SK-N-MC (cell line): ENCODE measurements around the gene EPHA3.
A peak's percentile ranks its signal among the peaks of the same experiment; 100 is the strongest.

Experiments
- DNase-seq: peaks from one replicate; pipeline ENCODE4 v3.0.0-alpha.2; 2011; ENCODE audit warnings: low read depth, low spot score
- H3K27ac ChIP-seq: fragments of 200-600 bp; sonication (generic); 2 replicates; pipeline ENCODE4 v1.5.1; 2016; ENCODE audit warnings: mixed run types
- H3K36me3 ChIP-seq: fragments of 200-600 bp; sonication (generic); 2 replicates; pipeline ENCODE4 v1.6.1; 2017; ENCODE audit warnings: antibody characterized with exemption, low read length, mixed read lengths; ENCODE audit not compliant: insufficient read depth
- H3K4me3 ChIP-seq: fragments of 200-600 bp; sonication (generic); 2 replicates; pipeline ENCODE4 v1.5.1; 2016
- H3K9ac ChIP-seq: fragments of 200-600 bp; sonication (generic); 2 replicates; pipeline ENCODE4 v1.8.0; 2017; ENCODE audit warnings: mixed run types, mixed read lengths; ENCODE audit not compliant: insufficient read length
- H3K9me3 ChIP-seq: fragments of 200-600 bp; sonication (generic); 2 replicates; pipeline ENCODE4 v1.6.1; 2017; ENCODE audit warnings: low read depth, mild to moderate bottlenecking, antibody characterized with exemption, low read length, moderate library complexity, mixed read lengths
- EZH2 ChIP-seq: fragments of 200-600 bp; sonication (generic); IDR thresholded peaks from one replicate; pipeline ENCODE4 v1.6.1; 2017; ENCODE audit warnings: antibody characterized with exemption
- FOXP2 ChIP-seq: optimal IDR thresholded peaks from 2 replicates; pipeline ENCODE3; 2011; ENCODE audit warnings: mild to moderate bottlenecking, moderate library complexity; ENCODE audit not compliant: insufficient read depth; ENCODE audit errors: extremely low read length, control extremely low read depth
- POLR2AphosphoS5 ChIP-seq: IDR thresholded peaks from 2 replicates; pipeline ENCODE4 v1.6.1; 2012; ENCODE audit warnings: mild to moderate bottlenecking, low read depth, low read length, borderline replicate concordance

EPHA3 gene

DNA sequence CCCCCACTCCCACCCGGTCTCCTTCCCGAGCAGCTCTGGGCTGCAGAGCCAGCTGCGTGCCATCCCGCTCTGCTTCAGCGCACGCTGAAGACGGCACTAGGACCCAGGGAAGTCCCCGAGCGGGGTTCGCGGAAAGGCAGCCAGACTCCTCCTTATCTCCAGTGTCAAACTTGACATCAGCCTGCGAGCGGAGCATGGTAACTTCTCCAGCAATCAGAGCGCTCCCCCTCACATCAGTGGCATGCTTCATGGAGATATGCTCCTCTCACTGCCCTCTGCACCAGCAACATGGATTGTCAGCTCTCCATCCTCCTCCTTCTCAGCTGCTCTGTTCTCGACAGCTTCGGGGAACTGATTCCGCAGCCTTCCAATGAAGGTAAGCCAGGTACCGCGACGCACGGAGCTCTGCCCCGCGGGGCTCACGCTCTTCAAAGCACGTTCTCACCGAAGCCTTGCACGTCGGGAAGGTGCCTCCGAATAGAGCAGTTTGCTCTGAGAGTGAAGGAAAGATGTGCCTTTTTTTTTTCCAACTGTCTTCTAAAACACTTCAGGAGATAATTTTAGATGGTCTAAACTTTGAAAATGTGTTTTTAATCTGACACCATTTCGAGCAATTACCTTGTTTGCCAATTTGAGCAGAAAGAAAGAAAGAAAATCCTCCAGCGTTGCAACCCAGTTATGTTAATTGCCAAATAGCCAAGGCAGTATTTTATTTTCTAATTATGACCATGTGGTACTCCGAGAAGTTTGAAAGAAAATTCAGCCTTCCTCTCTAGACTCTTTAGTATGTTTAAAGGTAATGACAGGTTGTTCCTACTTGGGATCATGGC is at the start of gene EPHA3:
Gene EPHA3, plus strand, starts transcription at position 161 of the 830 bp plus-strand sequence. Its CDS starts 128 bp downstream, at position 289.
- H3K36me3 ChIP-seq = no peaks in the 10 kb centered on the region
- peak within 1 kb of the TSS; percentile 81 for H3K9ac ChIP-seq
- H3K9me3 ChIP-seq = no peaks in the 10 kb centered on the region
- no peak for DNase-seq
- peak; percentile 74 for TF ChIP-seq POLR2AphosphoS5
- peak; percentile 55 for TF ChIP-seq FOXP2
- no peak for TF ChIP-seq EZH2
- peak within 1 kb of the TSS; percentile 56 for H3K27ac ChIP-seq
- peak within 1 kb of the TSS; percentile 89 for H3K4me3 ChIP-seq

DNA sequence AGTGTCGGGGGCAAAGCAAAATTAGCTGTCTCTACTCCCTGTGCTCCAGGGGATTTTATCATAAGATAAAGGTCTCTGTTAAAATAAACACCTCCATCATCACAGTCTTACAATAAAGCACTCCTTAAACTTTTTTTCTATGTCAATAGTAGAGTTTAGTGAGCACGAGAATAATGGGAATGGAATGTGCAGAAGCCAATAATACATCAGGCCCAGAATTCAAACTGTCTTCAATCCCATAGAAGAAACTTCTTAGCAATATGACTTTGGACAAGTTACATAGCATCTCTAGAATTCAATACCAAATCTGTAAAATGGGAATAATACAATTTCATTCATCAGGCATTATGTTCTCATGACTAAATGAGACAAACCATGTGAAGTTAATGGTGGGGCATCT is 49.0 kb upstream of the EPHA3 start:
- H3K4me3 ChIP-seq = no peak overlapping the region
- no peaks in the 10 kb centered on the region for H3K36me3 ChIP-seq
- H3K9ac ChIP-seq = no peak overlapping the region
- DNase-seq = no peak
- no peaks in the 10 kb centered on the region for H3K9me3 ChIP-seq
- TF ChIP-seq EZH2 = no peak
- TF ChIP-seq POLR2AphosphoS5 = no peak
- TF ChIP-seq FOXP2 = no peak
- H3K27ac ChIP-seq = no peak overlapping the region

DNA sequence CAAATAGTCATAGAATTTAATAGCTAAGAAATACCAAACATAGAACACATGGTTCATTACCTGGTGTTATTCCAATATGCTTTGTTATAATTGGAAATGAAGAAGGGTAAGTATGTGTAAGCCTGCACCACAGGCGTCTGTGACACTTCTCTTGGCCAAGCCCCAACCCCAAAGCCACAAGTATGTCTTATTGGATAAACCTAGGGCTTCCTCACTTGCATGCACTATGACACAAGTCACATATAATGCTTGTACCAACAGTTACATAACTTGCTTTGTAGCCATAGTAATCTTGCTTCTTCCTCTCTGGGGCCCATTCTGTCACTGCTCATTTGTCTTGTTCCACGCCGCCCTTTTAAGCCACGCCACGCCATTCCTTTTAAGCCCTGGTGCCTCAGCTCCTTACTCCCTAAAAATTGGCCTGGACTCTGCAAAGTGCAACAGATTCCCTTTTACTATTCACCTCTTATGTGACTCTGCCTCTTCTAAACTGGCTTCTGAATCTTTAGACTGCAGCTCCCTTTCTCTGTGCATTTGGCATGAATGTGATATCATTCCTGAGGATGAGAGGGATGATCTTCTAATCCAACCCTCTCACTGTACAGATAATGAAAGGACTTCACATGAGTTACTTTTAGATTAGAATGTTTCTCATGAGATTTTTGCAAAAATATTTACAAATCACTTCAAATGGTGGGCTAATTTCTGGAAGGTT is 48.1 kb upstream of the EPHA3 start:
- Histone ChIP-seq H3K27ac (no peak overlapping the region), H3K9ac (no peak overlapping the region), H3K36me3 (no peaks in the 10 kb centered on the region), H3K4me3 (no peak overlapping the region), H3K9me3 (no peaks in the 10 kb centered on the region)
- DNase-seq = no peak
- TF ChIP-seq POLR2AphosphoS5 (no peak), EZH2 (no peak), FOXP2 (no peak)

DNA sequence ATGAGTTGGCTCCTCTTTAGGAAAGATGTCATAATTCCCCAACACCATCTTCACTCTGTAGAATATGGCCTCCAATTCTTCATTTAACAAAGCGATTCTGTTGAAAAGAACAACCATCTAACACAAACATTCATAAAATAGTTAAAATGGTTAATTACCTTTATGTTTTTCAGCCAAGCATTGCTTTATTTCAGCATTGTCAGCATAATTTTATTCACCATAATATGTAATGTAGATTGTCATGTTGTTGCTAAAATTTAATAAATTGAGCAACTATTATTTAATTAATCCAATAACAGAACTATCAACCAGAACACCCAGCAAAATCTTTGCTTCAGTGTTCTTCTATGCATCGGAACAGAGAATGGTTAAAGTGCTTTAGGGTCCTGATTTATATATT is 46.2 kb upstream of the EPHA3 start:
- H3K36me3 ChIP-seq = no peaks in the 10 kb centered on the region
- no peak for TF ChIP-seq POLR2AphosphoS5
- TF ChIP-seq FOXP2 = no peak
- no peak for TF ChIP-seq EZH2
- no peaks in the 10 kb centered on the region for H3K9me3 ChIP-seq
- H3K4me3 ChIP-seq = no peak overlapping the region
- H3K27ac ChIP-seq = no peak overlapping the region
- DNase-seq = no peak
- H3K9ac ChIP-seq = no peak overlapping the region

DNA sequence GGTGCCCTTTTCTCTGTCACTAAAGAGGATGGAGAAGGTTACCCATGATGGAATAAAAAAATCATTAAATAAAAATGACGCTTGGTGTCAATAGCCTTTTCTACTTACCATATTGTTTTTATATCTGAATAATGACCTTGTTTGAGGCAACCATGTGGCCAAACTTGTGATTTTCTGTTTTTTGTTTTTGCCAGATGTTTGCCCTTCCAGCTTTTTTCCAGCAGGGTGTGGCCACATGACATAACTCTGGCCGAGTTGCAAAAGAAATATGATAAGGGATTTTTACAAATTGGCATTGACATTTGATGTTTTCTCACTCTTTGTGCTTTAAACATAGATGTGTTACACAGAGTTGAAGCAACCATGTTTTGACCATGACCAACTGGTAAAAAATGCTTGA is 39.7 kb upstream of the EPHA3 start:
- H3K9me3 ChIP-seq = no peaks in the 10 kb centered on the region
- no peak for DNase-seq
- H3K4me3 ChIP-seq = no peak overlapping the region
- no peak overlapping the region for H3K9ac ChIP-seq
- H3K27ac ChIP-seq = no peak overlapping the region
- TF ChIP-seq POLR2AphosphoS5 (no peak), EZH2 (no peak), FOXP2 (no peak)
- no peaks in the 10 kb centered on the region for H3K36me3 ChIP-seq

DNA sequence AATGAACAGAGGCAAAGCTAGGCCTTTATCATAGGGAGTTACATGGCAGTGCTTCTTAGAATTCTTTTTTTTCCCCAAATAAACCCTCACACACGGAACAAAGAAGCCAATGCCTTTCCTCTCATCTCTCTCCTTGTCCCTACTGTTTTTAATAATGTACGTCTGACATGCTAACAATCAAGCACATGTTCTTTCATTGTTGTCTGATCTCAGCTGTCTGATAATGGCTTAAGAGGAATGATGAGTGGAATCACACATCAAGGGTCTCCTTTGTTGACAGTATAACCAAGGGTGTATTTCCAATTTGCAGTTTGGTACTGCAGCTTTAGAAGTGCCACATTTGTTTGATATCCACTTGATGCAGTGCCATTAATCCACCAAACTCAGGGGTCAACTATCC is 34.8 kb upstream of the EPHA3 start:
- no peak overlapping the region for H3K4me3 ChIP-seq
- no peak overlapping the region for H3K27ac ChIP-seq

DNA sequence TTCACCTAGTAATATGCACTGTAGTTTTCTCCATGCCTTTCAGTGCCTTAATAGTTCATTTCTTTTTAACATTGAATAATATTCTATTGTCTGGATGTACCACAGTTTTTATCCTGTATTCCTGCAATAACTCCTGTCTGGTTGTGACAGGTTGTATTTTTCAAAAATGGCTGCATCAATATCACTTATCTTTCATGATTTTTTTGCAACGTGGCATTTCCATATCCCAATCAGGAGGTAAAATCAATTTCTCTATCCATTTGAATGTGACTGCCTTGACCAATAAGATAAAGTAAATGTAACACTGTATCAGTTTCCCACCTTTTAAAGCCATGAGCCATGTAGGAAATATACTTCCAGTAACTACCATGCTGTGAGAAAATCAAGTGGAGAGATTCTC is 27.5 kb upstream of the EPHA3 start:
- Histone ChIP-seq H3K4me3 (no peak overlapping the region), H3K36me3 (no peaks in the 10 kb centered on the region), H3K27ac (no peak overlapping the region), H3K9ac (no peak overlapping the region), H3K9me3 (no peaks in the 10 kb centered on the region)
- no peak for TF ChIP-seq POLR2AphosphoS5
- no peak for TF ChIP-seq EZH2
- no peak for TF ChIP-seq FOXP2
- DNase-seq = no peak

More for the DNA sequence above, 34.8 kb upstream of the EPHA3 start:
- no peak for DNase-seq
- H3K9ac ChIP-seq = no peak overlapping the region
- no peaks in the 10 kb centered on the region for H3K9me3 ChIP-seq
- H3K36me3 ChIP-seq = no peaks in the 10 kb centered on the region
- no peak for TF ChIP-seq POLR2AphosphoS5
- TF ChIP-seq FOXP2 = no peak
- no peak for TF ChIP-seq EZH2

DNA sequence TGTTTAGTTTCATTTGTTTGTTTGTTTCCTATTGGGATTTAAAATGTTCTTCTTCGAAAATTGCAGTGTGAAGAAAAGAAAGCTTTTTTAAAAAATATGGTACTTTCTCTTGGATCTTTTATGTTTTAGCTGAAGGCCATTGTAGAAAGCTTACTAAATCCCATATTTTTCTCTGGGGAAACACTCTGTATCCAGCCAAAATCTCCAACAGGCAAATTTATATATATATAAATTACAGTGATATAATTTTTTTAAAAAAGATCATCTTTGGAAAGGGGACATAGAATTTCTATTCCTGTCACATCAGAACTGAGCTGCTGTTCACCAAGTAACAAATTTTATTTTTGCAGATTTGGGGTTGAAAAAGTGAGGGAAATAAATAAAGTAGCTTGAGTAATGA is 19.6 kb upstream of the EPHA3 start:
- TF ChIP-seq EZH2 = no peak
- TF ChIP-seq POLR2AphosphoS5 = no peak
- TF ChIP-seq FOXP2 = no peak
- DNase-seq = no peak
- Histone ChIP-seq H3K4me3 (no peak overlapping the region), H3K27ac (no peak overlapping the region), H3K9ac (no peak overlapping the region), H3K9me3 (no peaks in the 10 kb centered on the region), H3K36me3 (no peaks in the 10 kb centered on the region)

DNA sequence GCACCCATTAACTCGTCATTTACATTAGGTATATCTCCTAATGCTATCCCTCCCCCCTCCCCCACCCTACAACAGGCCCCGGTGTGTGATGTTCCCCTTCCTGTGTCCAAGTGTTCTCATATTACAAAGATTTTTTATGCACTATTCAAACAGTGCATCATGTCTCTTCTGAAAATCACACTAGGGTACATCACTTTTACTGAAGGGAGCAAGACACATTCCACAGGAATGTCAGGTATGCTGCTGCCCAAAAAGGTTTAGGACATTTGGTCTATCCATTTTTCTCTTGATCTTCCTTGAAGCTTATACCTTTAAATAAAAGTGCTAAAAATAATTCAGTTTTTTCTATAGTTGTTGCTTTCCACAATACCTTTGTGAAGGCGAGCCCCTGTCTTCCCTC is 9.2 kb upstream of the EPHA3 start:
- Histone ChIP-seq H3K27ac (peak overlapping the region; percentile 55; the same call in 1 of the 2 replicates), H3K9ac (no peak overlapping the region), H3K9me3 (no peaks in the 10 kb centered on the region), H3K4me3 (no peak overlapping the region), H3K36me3 (no peaks in the 10 kb centered on the region)
- no peak for DNase-seq
- no peak for TF ChIP-seq FOXP2
- no peak for TF ChIP-seq EZH2
- TF ChIP-seq POLR2AphosphoS5 = no peak
